ENCODE measurements around the gene MAPK8IP1. TPM values are rescaled to one million over a fixed set of nuclear protein-coding genes. Genes with fewer than 3 reads are reported as not detected.

MAPK8IP1 gene
- total and polyA plus RNA-seq, 4 donors = 4.7 to 15.4 (median 5.7) TPM

- Histone ChIP-seq H3K9me3 (ENCODE audit: control insufficient read depth in 4 of 4, insufficient read depth in 3 of 4, low read length in 3 of 4) (no peaks in the 10 kb centered on the region), H3K4me3 (no peak overlapping the region), H3K4me1 (ENCODE audit: control insufficient read depth in 5 of 5, insufficient read depth in 5 of 5, low read length in 5 of 5) (peaks cover 0 to 6% (median 0%) of the 10 kb centered on the region in 5 donors), H3K27me3 (ENCODE audit: control insufficient read depth in 3 of 3, insufficient read depth in 3 of 3, low read length in 2 of 3) (no peaks in the 10 kb centered on the region), H3K9ac (ENCODE audit: insufficient read depth in 1 of 2, low read length in 2 of 2) (no peak overlapping the region), H3K36me3 (ENCODE audit: control insufficient read depth in 4 of 4, insufficient read depth in 4 of 4, low read length in 4 of 4) (peaks cover 6 to 34% (median 12%) of the 10 kb centered on the region in 4 donors), H3K27ac (ENCODE audit: low read depth in 1 of 2, low read length in 1 of 2) (no peak overlapping the region)
- DNase-seq (no peak), ATAC-seq (ENCODE audit: insufficient read depth, low FRiP score) (no peak)
- 88 to 92% methylated on average over 8 of the region's 8 CpGs for WGBS, 2 donors
- TF ChIP-seq, protein P1, sequence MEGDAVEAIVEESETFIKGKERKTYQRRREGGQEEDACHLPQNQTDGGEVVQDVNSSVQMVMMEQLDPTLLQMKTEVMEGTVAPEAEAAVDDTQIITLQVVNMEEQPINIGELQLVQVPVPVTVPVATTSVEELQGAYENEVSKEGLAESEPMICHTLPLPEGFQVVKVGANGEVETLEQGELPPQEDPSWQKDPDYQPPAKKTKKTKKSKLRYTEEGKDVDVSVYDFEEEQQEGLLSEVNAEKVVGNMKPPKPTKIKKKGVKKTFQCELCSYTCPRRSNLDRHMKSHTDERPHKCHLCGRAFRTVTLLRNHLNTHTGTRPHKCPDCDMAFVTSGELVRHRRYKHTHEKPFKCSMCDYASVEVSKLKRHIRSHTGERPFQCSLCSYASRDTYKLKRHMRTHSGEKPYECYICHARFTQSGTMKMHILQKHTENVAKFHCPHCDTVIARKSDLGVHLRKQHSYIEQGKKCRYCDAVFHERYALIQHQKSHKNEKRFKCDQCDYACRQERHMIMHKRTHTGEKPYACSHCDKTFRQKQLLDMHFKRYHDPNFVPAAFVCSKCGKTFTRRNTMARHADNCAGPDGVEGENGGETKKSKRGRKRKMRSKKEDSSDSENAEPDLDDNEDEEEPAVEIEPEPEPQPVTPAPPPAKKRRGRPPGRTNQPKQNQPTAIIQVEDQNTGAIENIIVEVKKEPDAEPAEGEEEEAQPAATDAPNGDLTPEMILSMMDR (IDR thresholded peaks at IDR 0.05; ENCODE audit: control extremely low read depth, extremely low read depth) = no peak
Observed at GRCh38 chr11:45930951-45931570, 45.6 kb downstream of the MAPK8IP1 start.

- H3K4me1 ChIP-seq (ENCODE audit: control insufficient read depth in 5 of 5, insufficient read depth in 5 of 5, low read length in 5 of 5) = peaks cover 0 to 6% (median 0%) of the 10 kb centered on the region in 5 donors
- 85 to 88% methylated on average over 10 of the region's 10 CpGs for WGBS, 2 donors
- H3K9ac ChIP-seq (ENCODE audit: insufficient read depth in 1 of 2, low read length in 2 of 2) = no peak overlapping the region
- H3K4me3 ChIP-seq = no peak overlapping the region
- H3K27ac ChIP-seq (ENCODE audit: low read depth in 1 of 2, low read length in 1 of 2) = no peak overlapping the region
- no peaks in the 10 kb centered on the region for H3K27me3 ChIP-seq (ENCODE audit: control insufficient read depth in 3 of 3, insufficient read depth in 3 of 3, low read length in 2 of 3)
- no peak for ATAC-seq (ENCODE audit: insufficient read depth, low FRiP score)
- DNase-seq = no peak
- TF ChIP-seq, protein P1 (IDR thresholded peaks at IDR 0.05; ENCODE audit: control extremely low read depth, extremely low read depth) = no peak
- peaks cover 6 to 36% (median 12%) of the 10 kb centered on the region in 4 donors for H3K36me3 ChIP-seq (ENCODE audit: control insufficient read depth in 4 of 4, insufficient read depth in 4 of 4, low read length in 4 of 4)
- H3K9me3 ChIP-seq (ENCODE audit: control insufficient read depth in 4 of 4, insufficient read depth in 3 of 4, low read length in 3 of 4) = no peaks in the 10 kb centered on the region
Observed at GRCh38 chr11:45931739-45932138, 46.3 kb downstream of the MAPK8IP1 start.

- Histone ChIP-seq H3K36me3 (ENCODE audit: control insufficient read depth in 4 of 4, insufficient read depth in 4 of 4, low read length in 4 of 4) (peaks cover 6 to 36% (median 12%) of the 10 kb centered on the region in 4 donors), H3K27me3 (ENCODE audit: control insufficient read depth in 3 of 3, insufficient read depth in 3 of 3, low read length in 2 of 3) (no peaks in the 10 kb centered on the region), H3K9me3 (ENCODE audit: control insufficient read depth in 4 of 4, insufficient read depth in 3 of 4, low read length in 3 of 4) (no peaks in the 10 kb centered on the region), H3K27ac (ENCODE audit: low read depth in 1 of 2, low read length in 1 of 2) (no peak overlapping the region), H3K4me3 (no peak overlapping the region), H3K4me1 (ENCODE audit: control insufficient read depth in 5 of 5, insufficient read depth in 5 of 5, low read length in 5 of 5) (peaks cover 0 to 6% (median 0%) of the 10 kb centered on the region in 5 donors), H3K9ac (ENCODE audit: insufficient read depth in 1 of 2, low read length in 2 of 2) (no peak overlapping the region)
- WGBS, 2 donors = 90 to 94% methylated on average over 8 of the region's 8 CpGs
- ATAC-seq (ENCODE audit: insufficient read depth, low FRiP score) (no peak), DNase-seq (no peak)
- TF ChIP-seq, protein P1 (IDR thresholded peaks at IDR 0.05; ENCODE audit: control extremely low read depth, extremely low read depth) = no peak
Observed at GRCh38 chr11:45932217-45932616, 46.8 kb downstream of the MAPK8IP1 start.

Measured in lung (tissue), 12 donors.